Neutrophil (primary cell): Measurements from ENCODE around the gene CHIT1.

Source experiments
- H3K27ac ChIP-seq: fragments of 200-600 bp; sonication (generic); 2 replicates; pipeline ENCODE4 v1.5.1; 2016; ENCODE audit warnings: mild to moderate bottlenecking, moderate library complexity
- H3K27me3 ChIP-seq: fragments of 200-600 bp; sonication (generic); 2 replicates; pipeline ENCODE4 v1.6.0; 2016; ENCODE audit warnings: mild to moderate bottlenecking
- H3K36me3 ChIP-seq: fragments of 200-600 bp; sonication (generic); 2 replicates; pipeline ENCODE4 v1.5.1; 2017
- H3K4me1 ChIP-seq, 2 experiments: fragments of 200-600 bp in 1 of 2; sonication (generic) in 1 of 2; 1 replicate in 1 of 2; 2 replicates in 1 of 2; pipeline versions ENCODE4 v1.5.1 to v1.6.1; 2013 to 2016; ENCODE audit warnings: low read depth in 1 of 2, low read length in 1 of 2, mild to moderate bottlenecking in 1 of 2, moderate library complexity in 1 of 2; ENCODE audit not compliant: control insufficient read depth in 1 of 2, insufficient read depth in 1 of 2
- H3K4me3 ChIP-seq, 2 experiments: fragments of 200-600 bp in 1 of 2; sonication (generic) in 1 of 2; 1 replicate in 1 of 2; 2 replicates in 1 of 2; pipeline ENCODE4 v1.5.1; 2013 to 2016; ENCODE audit warnings: low read depth in 1 of 2, low read length in 1 of 2, mild to moderate bottlenecking in 1 of 2, moderate library complexity in 1 of 2
- H3K9me3 ChIP-seq: fragments of 200-600 bp; sonication (generic); 2 replicates; pipeline ENCODE4 v1.5.1; 2016
- TF ChIP-seq, protein P1 (sequence below): fragments of 200-600 bp; sonication (generic); IDR thresholded peaks from 2 replicates; pipeline ENCODE4 v1.5.1; 2016; ENCODE audit warnings: antibody characterized with exemption

Gene CHIT1

DNA sequence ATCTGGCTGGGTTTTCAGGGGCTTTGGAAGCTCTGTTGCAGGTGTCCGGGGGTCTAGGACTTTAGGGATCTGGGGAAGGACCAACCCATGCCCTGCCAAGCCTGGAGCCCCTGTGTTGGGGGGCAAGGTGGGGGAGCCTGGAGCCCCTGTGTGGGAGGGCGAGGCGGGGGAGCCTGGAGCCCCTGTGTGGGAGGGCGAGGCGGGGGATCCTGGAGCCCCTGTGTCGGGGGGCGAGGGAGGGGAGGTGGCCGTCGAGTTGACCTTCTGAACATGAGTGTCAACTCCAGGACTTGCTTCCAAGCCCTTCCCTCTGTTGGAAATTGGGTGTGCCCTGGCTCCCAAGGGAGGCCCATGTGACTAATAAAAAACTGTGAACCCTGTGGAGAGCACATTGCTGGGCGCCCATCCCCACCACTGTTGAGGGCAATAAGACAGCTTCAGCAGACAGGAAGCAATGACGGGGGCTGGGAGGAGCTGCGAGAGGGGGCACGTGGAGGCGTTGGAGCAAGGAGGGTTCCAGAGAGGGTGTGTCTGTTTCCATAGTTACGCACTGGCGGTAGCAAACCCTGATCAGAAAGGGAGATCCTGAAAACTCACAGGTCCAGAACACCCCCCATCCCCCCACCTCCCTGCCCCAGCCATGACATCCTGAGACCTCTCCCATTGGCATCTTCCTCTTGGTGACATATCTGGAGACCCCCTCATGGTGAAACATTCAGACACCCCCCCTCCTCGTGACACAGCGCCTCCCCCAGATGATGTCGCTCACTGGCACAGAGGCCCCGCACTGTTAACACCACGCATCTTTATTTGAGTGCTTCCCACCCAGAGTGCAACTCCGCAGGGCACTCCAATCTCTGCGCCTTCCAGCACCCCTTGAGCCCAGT, 62.2 kb downstream of the CHIT1 start:
- H3K27me3 ChIP-seq = peaks cover 17% of the 10 kb centered on the region
- no peak overlapping the region for H3K27ac ChIP-seq
- TF ChIP-seq, protein P1, sequence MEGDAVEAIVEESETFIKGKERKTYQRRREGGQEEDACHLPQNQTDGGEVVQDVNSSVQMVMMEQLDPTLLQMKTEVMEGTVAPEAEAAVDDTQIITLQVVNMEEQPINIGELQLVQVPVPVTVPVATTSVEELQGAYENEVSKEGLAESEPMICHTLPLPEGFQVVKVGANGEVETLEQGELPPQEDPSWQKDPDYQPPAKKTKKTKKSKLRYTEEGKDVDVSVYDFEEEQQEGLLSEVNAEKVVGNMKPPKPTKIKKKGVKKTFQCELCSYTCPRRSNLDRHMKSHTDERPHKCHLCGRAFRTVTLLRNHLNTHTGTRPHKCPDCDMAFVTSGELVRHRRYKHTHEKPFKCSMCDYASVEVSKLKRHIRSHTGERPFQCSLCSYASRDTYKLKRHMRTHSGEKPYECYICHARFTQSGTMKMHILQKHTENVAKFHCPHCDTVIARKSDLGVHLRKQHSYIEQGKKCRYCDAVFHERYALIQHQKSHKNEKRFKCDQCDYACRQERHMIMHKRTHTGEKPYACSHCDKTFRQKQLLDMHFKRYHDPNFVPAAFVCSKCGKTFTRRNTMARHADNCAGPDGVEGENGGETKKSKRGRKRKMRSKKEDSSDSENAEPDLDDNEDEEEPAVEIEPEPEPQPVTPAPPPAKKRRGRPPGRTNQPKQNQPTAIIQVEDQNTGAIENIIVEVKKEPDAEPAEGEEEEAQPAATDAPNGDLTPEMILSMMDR = no peak
- peaks cover 3 to 13% of the 10 kb centered on the region in 2 experiments for H3K4me1 ChIP-seq
- H3K36me3 ChIP-seq = no peaks in the 10 kb centered on the region
- no peaks in the 10 kb centered on the region for H3K9me3 ChIP-seq
- no peak overlapping the region for H3K4me3 ChIP-seq

DNA sequence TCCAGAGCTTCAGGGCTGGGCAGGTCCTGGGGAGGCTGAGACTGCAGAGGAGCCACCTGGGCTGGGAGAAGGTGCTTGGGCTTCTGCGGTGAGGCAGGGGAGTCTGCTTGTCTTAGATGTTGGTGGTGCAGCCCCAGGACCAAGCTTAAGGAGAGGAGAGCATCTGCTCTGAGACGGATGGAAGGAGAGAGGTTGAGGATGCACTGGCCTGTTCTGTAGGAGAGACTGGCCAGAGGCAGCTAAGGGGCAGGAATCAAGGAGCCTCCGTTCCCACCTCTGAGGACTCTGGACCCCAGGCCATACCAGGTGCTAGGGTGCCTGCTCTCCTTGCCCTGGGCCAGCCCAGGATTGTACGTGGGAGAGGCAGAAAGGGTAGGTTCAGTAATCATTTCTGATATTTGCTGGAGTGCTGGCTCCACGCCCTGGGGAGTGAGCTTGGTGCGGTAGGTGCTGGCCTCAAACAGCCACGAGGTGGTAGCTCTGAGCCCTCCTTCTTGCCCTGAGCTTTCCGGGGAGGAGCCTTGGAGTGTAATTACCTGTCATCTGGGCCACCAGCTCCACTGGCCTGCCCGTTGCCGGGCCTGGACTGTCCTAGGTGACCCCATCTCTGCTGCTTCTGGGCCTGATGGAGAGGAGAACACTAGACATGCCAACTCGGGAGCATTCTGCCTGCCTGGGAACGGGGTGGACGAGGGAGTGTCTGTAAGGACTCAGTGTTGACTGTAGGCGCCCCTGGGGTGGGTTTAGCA, 63.1 kb downstream of the CHIT1 start:
- Histone ChIP-seq H3K27me3 (peaks cover 24% of the 10 kb centered on the region), H3K9me3 (no peaks in the 10 kb centered on the region), H3K27ac (no peak overlapping the region), H3K4me3 (no peak overlapping the region), H3K36me3 (no peaks in the 10 kb centered on the region), H3K4me1 (peaks cover 2 to 10% of the 10 kb centered on the region in 2 experiments)
- TF ChIP-seq, protein P1 = no peak
